Activated naive CD8-positive, alpha-beta T cell treated with anti-CD3 and anti-CD28 coated beads, Interleukin-2, amount 10 ng/mL, durations not matched to agents 7 days and 5 days (primary cell): Measurements from ENCODE around the gene C1orf115. TPM values are rescaled to one million over a fixed set of nuclear protein-coding genes. Genes with fewer than 3 reads are reported as not detected.
A peak's percentile ranks its signal among the peaks of the same experiment; 100 is the strongest.
"Not testable (repeated sequence)": the region's sequence is repeated elsewhere in the genome, so short reads cannot be mapped to it uniquely, and the experiment has no call there.

Experiments
- ATAC-seq: fragments of 150-1000 bp; cut with Tn5 transposase; one replicate; pipeline ENCODE4 v1.10.0; 2021; ENCODE audit warnings: low read depth, moderate library complexity
- POLR2A ChIA-PET: fragments of 350-600 bp; sonication (Branson Sonifier 250); formaldehyde crosslinking; loops from one replicate; lab custom pipeline; 2021; ENCODE audit warnings: antibody characterized with exemption; lab: Charles Lee
- DNase-seq: peaks from one replicate; pipeline ENCODE4 v3.0.0; 2021
- H3K27ac Mint-ChIP-seq: one replicate; pipeline ENCODE4 v1.8.0; 2022; ENCODE audit warnings: mild to moderate bottlenecking, mixed read lengths
- H3K27me3 Mint-ChIP-seq: one replicate; pipeline ENCODE4 v1.8.0; 2022; ENCODE audit warnings: mild to moderate bottlenecking, moderate library complexity, mixed read lengths
- H3K36me3 Mint-ChIP-seq: one replicate; pipeline ENCODE4 v1.8.0; 2021; ENCODE audit warnings: mild to moderate bottlenecking, mixed read lengths
- H3K4me1 Mint-ChIP-seq: one replicate; pipeline ENCODE4 v1.8.0; 2021; ENCODE audit warnings: mixed read lengths
- H3K4me3 Mint-ChIP-seq: one replicate; pipeline ENCODE4 v1.8.0; 2022; ENCODE audit warnings: mild to moderate bottlenecking, moderate library complexity, mixed read lengths
- H3K9me3 Mint-ChIP-seq: one replicate; pipeline ENCODE4 v1.8.0; 2021; ENCODE audit warnings: mixed read lengths
- total RNA-seq, 2 experiments: library from RNA; stranded (reverse); gene quantifications; one replicate each; pipeline ENCODE4 v1.2.3, GENCODE V29; 2021

C1orf115 gene
- total RNA-seq, 2 experiments from 2014 or later, result 0.25 to 0.28 TPM

- POLR2A ChIA-PET, H3K4me1 Mint-ChIP-seq, H3K27ac Mint-ChIP-seq, ATAC-seq, H3K27me3 Mint-ChIP-seq, DNase-seq, H3K9me3 Mint-ChIP-seq, H3K36me3 Mint-ChIP-seq, H3K4me3 Mint-ChIP-seq: not testable (repeated sequence)
These were observed 25.8 kb downstream of the C1orf115 start for GRCh38 chr1:220715986-220716385.

GRCh38 chr1:220717800-220718640 lies 27.9 kb downstream of the C1orf115 start:
- no peak for ATAC-seq
- no peak overlapping the region for H3K27ac Mint-ChIP-seq
- DNase-seq, result no peak
- no peak overlapping the region for H3K4me3 Mint-ChIP-seq
- POLR2A ChIA-PET, result no interaction called here
- H3K36me3 Mint-ChIP-seq, result no peaks in the 10 kb centered on the region
- H3K27me3 Mint-ChIP-seq, result peaks cover 7% of the 10 kb centered on the region
- H3K9me3 Mint-ChIP-seq, result peaks cover 1% of the 10 kb centered on the region
- no peaks in the 10 kb centered on the region for H3K4me1 Mint-ChIP-seq

GRCh38 chr1:220721266-220721665 lies 31.1 kb downstream of the C1orf115 start:
- H3K27ac Mint-ChIP-seq, result not testable (repeated sequence)

GRCh38 chr1:220726634-220727033 lies 36.5 kb downstream of the C1orf115 start:
- Mint-ChIP-seq H3K27me3 (peaks cover 11% of the 10 kb centered on the region), H3K9me3 (no peaks in the 10 kb centered on the region), H3K4me3 (no peak overlapping the region), H3K36me3 (no peaks in the 10 kb centered on the region), H3K4me1 (no peaks in the 10 kb centered on the region), H3K27ac (no peak overlapping the region)
- ATAC-seq, result no peak
- no peak for DNase-seq
- POLR2A ChIA-PET, result no interaction called here

More at GRCh38 chr1:220721266-220721665, 31.1 kb downstream of the C1orf115 start:
- POLR2A ChIA-PET, H3K36me3 Mint-ChIP-seq, DNase-seq, ATAC-seq, H3K4me1 Mint-ChIP-seq, H3K4me3 Mint-ChIP-seq, H3K9me3 Mint-ChIP-seq: not testable (repeated sequence)
- peaks cover 13% of the 10 kb centered on the region for H3K27me3 Mint-ChIP-seq

- Mint-ChIP-seq H3K27me3 (peaks cover 11% of the 10 kb centered on the region), H3K4me3 (no peak overlapping the region), H3K9me3 (no peaks in the 10 kb centered on the region), H3K36me3 (no peaks in the 10 kb centered on the region), H3K27ac (no peak overlapping the region), H3K4me1 (peaks cover 1% of the 10 kb centered on the region)
- DNase-seq (no peak), ATAC-seq (no peak)
- POLR2A ChIA-PET, result no interaction called here
These were observed 37.4 kb downstream of the C1orf115 start for GRCh38 chr1:220727519-220727918.

GRCh38 chr1:220730486-220730885 lies 40.3 kb downstream of the C1orf115 start:
- H3K36me3 Mint-ChIP-seq, result no peaks in the 10 kb centered on the region
- peaks cover 6% of the 10 kb centered on the region for H3K4me1 Mint-ChIP-seq
- ATAC-seq, result no peak
- POLR2A ChIA-PET, result no interaction called here
- H3K27me3 Mint-ChIP-seq, result peaks cover 7% of the 10 kb centered on the region
- DNase-seq, result no peak
- H3K4me3 Mint-ChIP-seq, result no peak overlapping the region
- H3K27ac Mint-ChIP-seq, result no peak overlapping the region
- H3K9me3 Mint-ChIP-seq, result no peaks in the 10 kb centered on the region

- H3K36me3 Mint-ChIP-seq, result no peaks in the 10 kb centered on the region
- no peaks in the 10 kb centered on the region for H3K9me3 Mint-ChIP-seq
- peaks cover 2% of the 10 kb centered on the region for H3K27me3 Mint-ChIP-seq
- no peak overlapping the region for H3K4me3 Mint-ChIP-seq
- POLR2A ChIA-PET, result no interaction called here
- H3K27ac Mint-ChIP-seq, result no peak overlapping the region
- DNase-seq (no peak), ATAC-seq (no peak)
- peaks cover 6% of the 10 kb centered on the region for H3K4me1 Mint-ChIP-seq
These were observed 42.0 kb downstream of the C1orf115 start for GRCh38 chr1:220732137-220732536.

- DNase-seq, result no peak
- H3K27me3 Mint-ChIP-seq, result peaks cover 4% of the 10 kb centered on the region
- no peaks in the 10 kb centered on the region for H3K36me3 Mint-ChIP-seq
- H3K9me3 Mint-ChIP-seq, result no peaks in the 10 kb centered on the region
- POLR2A ChIA-PET, result interaction anchor here (1.0 kb wide), 1 partner anchor 58 kb away, joined by 4 read pairs; no protein-coding TSS in a partner anchor
- H3K4me1 Mint-ChIP-seq, result peaks cover 6% of the 10 kb centered on the region
- no peak for ATAC-seq
- no peak overlapping the region for H3K4me3 Mint-ChIP-seq
- H3K27ac Mint-ChIP-seq, result no peak overlapping the region
These were observed 42.5 kb downstream of the C1orf115 start for GRCh38 chr1:220732621-220733020.

GRCh38 chr1:220733086-220733601 lies 43.0 kb downstream of the C1orf115 start:
- Mint-ChIP-seq H3K36me3 (no peaks in the 10 kb centered on the region), H3K27ac (no peak overlapping the region), H3K27me3 (peaks cover 9% of the 10 kb centered on the region), H3K4me3 (peak overlapping the region; percentile 32), H3K4me1 (peaks cover 6% of the 10 kb centered on the region), H3K9me3 (no peaks in the 10 kb centered on the region)
- ATAC-seq (peak; percentile 94), DNase-seq (peak; percentile 70)
- POLR2A ChIA-PET, result interaction anchor here (0.5 to 1.0 kb wide), 4 partner anchors 38 to 643 kb away, joined by 3 to 4 read pairs (median 4); partner anchors contain the start of gene RAB3GAP2

- Mint-ChIP-seq H3K4me3 (no peak overlapping the region), H3K27ac (no peak overlapping the region), H3K27me3 (peaks cover 11% of the 10 kb centered on the region), H3K9me3 (no peaks in the 10 kb centered on the region), H3K4me1 (peaks cover 6% of the 10 kb centered on the region), H3K36me3 (no peaks in the 10 kb centered on the region)
- ATAC-seq, result no peak
- DNase-seq, result no peak
- POLR2A ChIA-PET, result no interaction called here
These were observed 44.6 kb downstream of the C1orf115 start for GRCh38 chr1:220734571-220735326.

GRCh38 chr1:220736283-220736682 lies 46.1 kb downstream of the C1orf115 start:
- H3K27ac Mint-ChIP-seq, H3K4me3 Mint-ChIP-seq, H3K36me3 Mint-ChIP-seq, POLR2A ChIA-PET, H3K4me1 Mint-ChIP-seq, DNase-seq, ATAC-seq, H3K9me3 Mint-ChIP-seq: not testable (repeated sequence)
- peaks cover 19% of the 10 kb centered on the region for H3K27me3 Mint-ChIP-seq

- Mint-ChIP-seq H3K27ac (no peak overlapping the region), H3K9me3 (no peaks in the 10 kb centered on the region), H3K4me1 (no peaks in the 10 kb centered on the region), H3K27me3 (peaks cover 26% of the 10 kb centered on the region), H3K36me3 (no peaks in the 10 kb centered on the region), H3K4me3 (no peak overlapping the region)
- no peak for ATAC-seq
- DNase-seq, result no peak
- POLR2A ChIA-PET, result no interaction called here
These were observed 51.2 kb downstream of the C1orf115 start for GRCh38 chr1:220741349-220741748.

- no peak for ATAC-seq
- Mint-ChIP-seq H3K4me1 (no peaks in the 10 kb centered on the region), H3K27ac (no peak overlapping the region), H3K27me3 (peaks cover 30% of the 10 kb centered on the region), H3K36me3 (no peaks in the 10 kb centered on the region), H3K4me3 (no peak overlapping the region), H3K9me3 (no peaks in the 10 kb centered on the region)
- DNase-seq, result no peak
- POLR2A ChIA-PET, result no interaction called here
These were observed 51.7 kb downstream of the C1orf115 start for GRCh38 chr1:220741825-220742224.
